ENCODE measurements around the gene OR2W3.

GRCh38 chr1:247895163-247895637, at the start of gene OR2W3:
- TF ChIP-seq CEBPB (IDR thresholded peaks at IDR 0.05; ENCODE audit: low read depth, low read length) (no peak), POLR2A (IDR thresholded peaks at IDR 0.05; ENCODE audit: control extremely low read depth in 1 of 2, low read depth in 2 of 2, low read length in 2 of 2) (no peak), POLR2AphosphoS5 (IDR thresholded peaks at IDR 0.05; ENCODE audit: low read depth, low read length) (no peak), BRCA1 (IDR thresholded peaks at IDR 0.05; ENCODE audit: low read depth, low read length) (no peak), CHD7 (IDR thresholded peaks at IDR 0.05; ENCODE audit: insufficient replicate concordance, low read length) (no peak), BACH1 (IDR thresholded peaks at IDR 0.05; ENCODE audit: low read length) (no peak), RFX5 (IDR thresholded peaks at IDR 0.05; ENCODE audit: borderline replicate concordance, low read depth, low read length) (no peak), CREB1 (IDR thresholded peaks at IDR 0.05) (no peak), HDAC2 (IDR thresholded peaks at IDR 0.05; ENCODE audit: borderline replicate concordance in 1 of 2, low read depth in 2 of 2, low read length in 2 of 2) (no peak), RXRA (IDR thresholded peaks at IDR 0.05; ENCODE audit: insufficient read depth, low read depth, low read length) (no peak), SIN3A (conservative IDR thresholded peaks at IDR 0.05 in 1 of 2, IDR thresholded peaks at IDR 0.05 in 1 of 2; ENCODE audit: low read depth in 1 of 2, low read length in 2 of 2) (no peak), E2F6 (IDR thresholded peaks at IDR 0.05) (no peak)
- TF ChIP-seq, protein P1, sequence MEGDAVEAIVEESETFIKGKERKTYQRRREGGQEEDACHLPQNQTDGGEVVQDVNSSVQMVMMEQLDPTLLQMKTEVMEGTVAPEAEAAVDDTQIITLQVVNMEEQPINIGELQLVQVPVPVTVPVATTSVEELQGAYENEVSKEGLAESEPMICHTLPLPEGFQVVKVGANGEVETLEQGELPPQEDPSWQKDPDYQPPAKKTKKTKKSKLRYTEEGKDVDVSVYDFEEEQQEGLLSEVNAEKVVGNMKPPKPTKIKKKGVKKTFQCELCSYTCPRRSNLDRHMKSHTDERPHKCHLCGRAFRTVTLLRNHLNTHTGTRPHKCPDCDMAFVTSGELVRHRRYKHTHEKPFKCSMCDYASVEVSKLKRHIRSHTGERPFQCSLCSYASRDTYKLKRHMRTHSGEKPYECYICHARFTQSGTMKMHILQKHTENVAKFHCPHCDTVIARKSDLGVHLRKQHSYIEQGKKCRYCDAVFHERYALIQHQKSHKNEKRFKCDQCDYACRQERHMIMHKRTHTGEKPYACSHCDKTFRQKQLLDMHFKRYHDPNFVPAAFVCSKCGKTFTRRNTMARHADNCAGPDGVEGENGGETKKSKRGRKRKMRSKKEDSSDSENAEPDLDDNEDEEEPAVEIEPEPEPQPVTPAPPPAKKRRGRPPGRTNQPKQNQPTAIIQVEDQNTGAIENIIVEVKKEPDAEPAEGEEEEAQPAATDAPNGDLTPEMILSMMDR (IDR thresholded peaks at IDR 0.05; ENCODE audit: control extremely low read depth in 1 of 3, insufficient read depth in 1 of 3, low read depth in 1 of 3, low read length in 3 of 3): no peak
- TF ChIP-seq, protein P2, sequence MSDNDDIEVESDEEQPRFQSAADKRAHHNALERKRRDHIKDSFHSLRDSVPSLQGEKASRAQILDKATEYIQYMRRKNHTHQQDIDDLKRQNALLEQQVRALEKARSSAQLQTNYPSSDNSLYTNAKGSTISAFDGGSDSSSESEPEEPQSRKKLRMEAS (IDR thresholded peaks at IDR 0.05): no peak

Data from H1 (cell line).